H1 (cell line): ENCODE measurements around the gene GNAO1. TPM values are rescaled to one million over a fixed set of nuclear protein-coding genes. Genes with fewer than 3 reads are reported as not detected.

Source experiments
- JUND ChIP-seq: IDR thresholded peaks from 2 replicates; pipeline ENCODE4 v1.6.1; 2011; ENCODE audit warnings: mild to moderate bottlenecking, improper control_type of control experiment, low read length
- polyA plus RNA-seq, 7 experiments: library from polyadenylated mRNA; depleted of rRNA in 3 of 7; stranded (reverse) in 5 of 7; unstranded in 2 of 7; fragments of >200 nt in 5 of 7; fragments of 200-250 nt in 2 of 7; gene quantifications; 1 replicate in 5 of 7; 2 replicates in 1 of 7; 4 replicates in 1 of 7; pipeline versions ENCODE4 v1.2.1 to v1.2.3, GENCODE V29; 2011 to 2013; ENCODE audit warnings: missing spikeins in 2 of 7, mixed read lengths in 2 of 7
- total RNA-seq: library from RNA; stranded (reverse); fragmentation: NEBNext Ultra II Directional; extraction: Animal tissue kit (Norgen Biotek cat#: 25700); gene quantifications from 2 replicates; pipeline ENCODE4 v1.2.1, GENCODE V29; 2021
- TF ChIP-seq, protein P1 (sequence below): fragments of 300-600 bp; sonication (generic); IDR thresholded peaks from 2 replicates; pipeline ENCODE4 v1.7.1; 2012; ENCODE audit warnings: low read length, moderate library complexity, mild to moderate bottlenecking, inconsistent platforms; ENCODE audit not compliant: insufficient replicate concordance

GNAO1 gene
- total and polyA plus RNA-seq, 2 of the 8 experiments (the other 6 are each of a cell fraction or from before 2014, with no cell fraction given), result 6.7 to 34.4 TPM

DNA sequence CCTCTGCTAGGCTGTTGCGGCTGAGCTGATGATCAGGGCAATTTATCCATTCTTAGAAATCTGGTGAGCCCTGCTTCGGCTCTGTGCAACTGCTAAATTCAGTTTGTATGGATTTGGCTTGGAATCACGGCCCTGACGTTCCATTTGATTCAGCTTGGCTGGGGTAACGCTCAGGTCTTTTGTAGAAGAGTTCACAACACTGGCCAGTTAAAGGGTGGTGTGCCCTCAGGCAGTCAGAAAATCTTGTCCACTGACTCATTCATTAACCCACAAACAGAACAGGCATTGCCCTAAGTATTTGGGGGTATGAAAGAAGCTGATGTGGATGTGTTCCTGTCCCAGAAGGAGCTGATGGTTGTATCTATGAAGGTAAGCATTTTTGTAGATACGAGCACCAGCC lies 53.9 kb downstream of the GNAO1 start (continued):
- TF ChIP-seq, protein P1, sequence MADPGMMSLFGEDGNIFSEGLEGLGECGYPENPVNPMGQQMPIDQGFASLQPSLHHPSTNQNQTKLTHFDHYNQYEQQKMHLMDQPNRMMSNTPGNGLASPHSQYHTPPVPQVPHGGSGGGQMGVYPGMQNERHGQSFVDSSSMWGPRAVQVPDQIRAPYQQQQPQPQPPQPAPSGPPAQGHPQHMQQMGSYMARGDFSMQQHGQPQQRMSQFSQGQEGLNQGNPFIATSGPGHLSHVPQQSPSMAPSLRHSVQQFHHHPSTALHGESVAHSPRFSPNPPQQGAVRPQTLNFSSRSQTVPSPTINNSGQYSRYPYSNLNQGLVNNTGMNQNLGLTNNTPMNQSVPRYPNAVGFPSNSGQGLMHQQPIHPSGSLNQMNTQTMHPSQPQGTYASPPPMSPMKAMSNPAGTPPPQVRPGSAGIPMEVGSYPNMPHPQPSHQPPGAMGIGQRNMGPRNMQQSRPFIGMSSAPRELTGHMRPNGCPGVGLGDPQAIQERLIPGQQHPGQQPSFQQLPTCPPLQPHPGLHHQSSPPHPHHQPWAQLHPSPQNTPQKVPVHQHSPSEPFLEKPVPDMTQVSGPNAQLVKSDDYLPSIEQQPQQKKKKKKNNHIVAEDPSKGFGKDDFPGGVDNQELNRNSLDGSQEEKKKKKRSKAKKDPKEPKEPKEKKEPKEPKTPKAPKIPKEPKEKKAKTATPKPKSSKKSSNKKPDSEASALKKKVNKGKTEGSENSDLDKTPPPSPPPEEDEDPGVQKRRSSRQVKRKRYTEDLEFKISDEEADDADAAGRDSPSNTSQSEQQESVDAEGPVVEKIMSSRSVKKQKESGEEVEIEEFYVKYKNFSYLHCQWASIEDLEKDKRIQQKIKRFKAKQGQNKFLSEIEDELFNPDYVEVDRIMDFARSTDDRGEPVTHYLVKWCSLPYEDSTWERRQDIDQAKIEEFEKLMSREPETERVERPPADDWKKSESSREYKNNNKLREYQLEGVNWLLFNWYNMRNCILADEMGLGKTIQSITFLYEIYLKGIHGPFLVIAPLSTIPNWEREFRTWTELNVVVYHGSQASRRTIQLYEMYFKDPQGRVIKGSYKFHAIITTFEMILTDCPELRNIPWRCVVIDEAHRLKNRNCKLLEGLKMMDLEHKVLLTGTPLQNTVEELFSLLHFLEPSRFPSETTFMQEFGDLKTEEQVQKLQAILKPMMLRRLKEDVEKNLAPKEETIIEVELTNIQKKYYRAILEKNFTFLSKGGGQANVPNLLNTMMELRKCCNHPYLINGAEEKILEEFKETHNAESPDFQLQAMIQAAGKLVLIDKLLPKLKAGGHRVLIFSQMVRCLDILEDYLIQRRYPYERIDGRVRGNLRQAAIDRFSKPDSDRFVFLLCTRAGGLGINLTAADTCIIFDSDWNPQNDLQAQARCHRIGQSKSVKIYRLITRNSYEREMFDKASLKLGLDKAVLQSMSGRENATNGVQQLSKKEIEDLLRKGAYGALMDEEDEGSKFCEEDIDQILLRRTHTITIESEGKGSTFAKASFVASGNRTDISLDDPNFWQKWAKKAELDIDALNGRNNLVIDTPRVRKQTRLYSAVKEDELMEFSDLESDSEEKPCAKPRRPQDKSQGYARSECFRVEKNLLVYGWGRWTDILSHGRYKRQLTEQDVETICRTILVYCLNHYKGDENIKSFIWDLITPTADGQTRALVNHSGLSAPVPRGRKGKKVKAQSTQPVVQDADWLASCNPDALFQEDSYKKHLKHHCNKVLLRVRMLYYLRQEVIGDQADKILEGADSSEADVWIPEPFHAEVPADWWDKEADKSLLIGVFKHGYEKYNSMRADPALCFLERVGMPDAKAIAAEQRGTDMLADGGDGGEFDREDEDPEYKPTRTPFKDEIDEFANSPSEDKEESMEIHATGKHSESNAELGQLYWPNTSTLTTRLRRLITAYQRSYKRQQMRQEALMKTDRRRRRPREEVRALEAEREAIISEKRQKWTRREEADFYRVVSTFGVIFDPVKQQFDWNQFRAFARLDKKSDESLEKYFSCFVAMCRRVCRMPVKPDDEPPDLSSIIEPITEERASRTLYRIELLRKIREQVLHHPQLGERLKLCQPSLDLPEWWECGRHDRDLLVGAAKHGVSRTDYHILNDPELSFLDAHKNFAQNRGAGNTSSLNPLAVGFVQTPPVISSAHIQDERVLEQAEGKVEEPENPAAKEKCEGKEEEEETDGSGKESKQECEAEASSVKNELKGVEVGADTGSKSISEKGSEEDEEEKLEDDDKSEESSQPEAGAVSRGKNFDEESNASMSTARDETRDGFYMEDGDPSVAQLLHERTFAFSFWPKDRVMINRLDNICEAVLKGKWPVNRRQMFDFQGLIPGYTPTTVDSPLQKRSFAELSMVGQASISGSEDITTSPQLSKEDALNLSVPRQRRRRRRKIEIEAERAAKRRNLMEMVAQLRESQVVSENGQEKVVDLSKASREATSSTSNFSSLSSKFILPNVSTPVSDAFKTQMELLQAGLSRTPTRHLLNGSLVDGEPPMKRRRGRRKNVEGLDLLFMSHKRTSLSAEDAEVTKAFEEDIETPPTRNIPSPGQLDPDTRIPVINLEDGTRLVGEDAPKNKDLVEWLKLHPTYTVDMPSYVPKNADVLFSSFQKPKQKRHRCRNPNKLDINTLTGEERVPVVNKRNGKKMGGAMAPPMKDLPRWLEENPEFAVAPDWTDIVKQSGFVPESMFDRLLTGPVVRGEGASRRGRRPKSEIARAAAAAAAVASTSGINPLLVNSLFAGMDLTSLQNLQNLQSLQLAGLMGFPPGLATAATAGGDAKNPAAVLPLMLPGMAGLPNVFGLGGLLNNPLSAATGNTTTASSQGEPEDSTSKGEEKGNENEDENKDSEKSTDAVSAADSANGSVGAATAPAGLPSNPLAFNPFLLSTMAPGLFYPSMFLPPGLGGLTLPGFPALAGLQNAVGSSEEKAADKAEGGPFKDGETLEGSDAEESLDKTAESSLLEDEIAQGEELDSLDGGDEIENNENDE, result no peak
- TF ChIP-seq JUND, result no peak
